Measurements from ENCODE around the gene LRP1B. TPM values are rescaled to one million over a fixed set of nuclear protein-coding genes. Genes with fewer than 3 reads are reported as not detected.

The LRP1B gene
- total and polyA plus RNA-seq, 4 donors, result 0.01 to 0.84 (median 0.17) TPM

- TF ChIP-seq RAD21 (IDR thresholded peaks at IDR 0.05) (no peak), HNF4A (conservative IDR thresholded peaks at IDR 0.05) (no peak), FOXA2 (IDR thresholded peaks at IDR 0.05) (no peak), YY1 (IDR thresholded peaks at IDR 0.05) (no peak), SP1 (IDR thresholded peaks at IDR 0.05) (no peak), ATF3 (IDR thresholded peaks at IDR 0.05) (no peak), JUND (IDR thresholded peaks at IDR 0.05) (no peak), CTCF (IDR thresholded peaks at IDR 0.05; ENCODE audit: low read depth, low read length, missing input control) (no peak), TAF1 (conservative IDR thresholded peaks at IDR 0.05) (no peak), EGR1 (IDR thresholded peaks at IDR 0.05; ENCODE audit: low read depth in 2 of 2) (no peak), NR2F2 (IDR thresholded peaks at IDR 0.05) (no peak), MAX (IDR thresholded peaks at IDR 0.05) (no peak), GABPA (IDR thresholded peaks at IDR 0.05 in 1 of 2, conservative IDR thresholded peaks at IDR 0.05 in 1 of 2) (no peak), HNF4G (IDR thresholded peaks at IDR 0.05) (no peak), RXRA (IDR thresholded peaks at IDR 0.05) (no peak), FOXA1 (IDR thresholded peaks at IDR 0.05) (no peak)
- TF ChIP-seq, protein P1, sequence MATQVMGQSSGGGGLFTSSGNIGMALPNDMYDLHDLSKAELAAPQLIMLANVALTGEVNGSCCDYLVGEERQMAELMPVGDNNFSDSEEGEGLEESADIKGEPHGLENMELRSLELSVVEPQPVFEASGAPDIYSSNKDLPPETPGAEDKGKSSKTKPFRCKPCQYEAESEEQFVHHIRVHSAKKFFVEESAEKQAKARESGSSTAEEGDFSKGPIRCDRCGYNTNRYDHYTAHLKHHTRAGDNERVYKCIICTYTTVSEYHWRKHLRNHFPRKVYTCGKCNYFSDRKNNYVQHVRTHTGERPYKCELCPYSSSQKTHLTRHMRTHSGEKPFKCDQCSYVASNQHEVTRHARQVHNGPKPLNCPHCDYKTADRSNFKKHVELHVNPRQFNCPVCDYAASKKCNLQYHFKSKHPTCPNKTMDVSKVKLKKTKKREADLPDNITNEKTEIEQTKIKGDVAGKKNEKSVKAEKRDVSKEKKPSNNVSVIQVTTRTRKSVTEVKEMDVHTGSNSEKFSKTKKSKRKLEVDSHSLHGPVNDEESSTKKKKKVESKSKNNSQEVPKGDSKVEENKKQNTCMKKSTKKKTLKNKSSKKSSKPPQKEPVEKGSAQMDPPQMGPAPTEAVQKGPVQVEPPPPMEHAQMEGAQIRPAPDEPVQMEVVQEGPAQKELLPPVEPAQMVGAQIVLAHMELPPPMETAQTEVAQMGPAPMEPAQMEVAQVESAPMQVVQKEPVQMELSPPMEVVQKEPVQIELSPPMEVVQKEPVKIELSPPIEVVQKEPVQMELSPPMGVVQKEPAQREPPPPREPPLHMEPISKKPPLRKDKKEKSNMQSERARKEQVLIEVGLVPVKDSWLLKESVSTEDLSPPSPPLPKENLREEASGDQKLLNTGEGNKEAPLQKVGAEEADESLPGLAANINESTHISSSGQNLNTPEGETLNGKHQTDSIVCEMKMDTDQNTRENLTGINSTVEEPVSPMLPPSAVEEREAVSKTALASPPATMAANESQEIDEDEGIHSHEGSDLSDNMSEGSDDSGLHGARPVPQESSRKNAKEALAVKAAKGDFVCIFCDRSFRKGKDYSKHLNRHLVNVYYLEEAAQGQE (IDR thresholded peaks at IDR 0.05), result no peak
- TF ChIP-seq, protein P2, sequence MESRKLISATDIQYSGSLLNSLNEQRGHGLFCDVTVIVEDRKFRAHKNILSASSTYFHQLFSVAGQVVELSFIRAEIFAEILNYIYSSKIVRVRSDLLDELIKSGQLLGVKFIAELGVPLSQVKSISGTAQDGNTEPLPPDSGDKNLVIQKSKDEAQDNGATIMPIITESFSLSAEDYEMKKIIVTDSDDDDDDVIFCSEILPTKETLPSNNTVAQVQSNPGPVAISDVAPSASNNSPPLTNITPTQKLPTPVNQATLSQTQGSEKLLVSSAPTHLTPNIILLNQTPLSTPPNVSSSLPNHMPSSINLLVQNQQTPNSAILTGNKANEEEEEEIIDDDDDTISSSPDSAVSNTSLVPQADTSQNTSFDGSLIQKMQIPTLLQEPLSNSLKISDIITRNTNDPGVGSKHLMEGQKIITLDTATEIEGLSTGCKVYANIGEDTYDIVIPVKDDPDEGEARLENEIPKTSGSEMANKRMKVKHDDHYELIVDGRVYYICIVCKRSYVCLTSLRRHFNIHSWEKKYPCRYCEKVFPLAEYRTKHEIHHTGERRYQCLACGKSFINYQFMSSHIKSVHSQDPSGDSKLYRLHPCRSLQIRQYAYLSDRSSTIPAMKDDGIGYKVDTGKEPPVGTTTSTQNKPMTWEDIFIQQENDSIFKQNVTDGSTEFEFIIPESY (IDR thresholded peaks at IDR 0.05), result no peak
- no peaks in the 10 kb centered on the region for H3K4me1 ChIP-seq (ENCODE audit: control insufficient read depth in 4 of 4, insufficient read depth in 4 of 4, low read length in 3 of 4)
- 84% methylated on average over 2 of the region's 2 CpGs for WGBS
- no peaks in the 10 kb centered on the region for H3K9me3 ChIP-seq (ENCODE audit: control insufficient read depth in 4 of 4, low read length in 3 of 4)
- H3K4me3 ChIP-seq (ENCODE audit: low read depth in 1 of 3, low read length in 3 of 3), result no peak overlapping the region
- no peak overlapping the region for H3K9ac ChIP-seq (ENCODE audit: low read depth in 1 of 2, low read length in 2 of 2)
- H3K36me3 ChIP-seq (ENCODE audit: control insufficient read depth in 4 of 4, insufficient read depth in 3 of 4, low read depth in 1 of 4, low read length in 3 of 4), result no peaks in the 10 kb centered on the region
- H3K27ac ChIP-seq (ENCODE audit: low read depth in 1 of 2, low read length in 2 of 2), result no peak overlapping the region
- DNase-seq (ENCODE audit: low spot score), result no peak
- H3K27me3 ChIP-seq (ENCODE audit: control insufficient read depth in 4 of 4, insufficient read depth in 4 of 4, low read length in 3 of 4), result no peaks in the 10 kb centered on the region
Measured at GRCh38 chr2:140836826-140837225, 1294.0 kb downstream of the LRP1B start.
